Activated naive CD8-positive, alpha-beta T cell (primary cell): Measurements from ENCODE around the gene MYL11.

Experiments used
- H3K27ac Mint-ChIP-seq: one replicate; pipeline ENCODE4 v1.8.0; 2021; ENCODE audit warnings: mixed read lengths
- H3K27me3 Mint-ChIP-seq: one replicate; pipeline ENCODE4 v1.8.0; 2021; ENCODE audit warnings: mixed read lengths
- H3K36me3 Mint-ChIP-seq: one replicate; pipeline ENCODE4 v1.8.0; 2021; ENCODE audit warnings: mixed read lengths
- H3K4me1 Mint-ChIP-seq: one replicate; pipeline ENCODE4 v1.8.0; 2021; ENCODE audit warnings: low read depth, mixed read lengths
- H3K4me3 Mint-ChIP-seq: one replicate; pipeline ENCODE4 v1.8.0; 2021; ENCODE audit warnings: mild to moderate bottlenecking, mixed read lengths
- H3K9me3 Mint-ChIP-seq: one replicate; pipeline ENCODE4 v1.8.0; 2021; ENCODE audit warnings: low read depth, mixed read lengths

The MYL11 gene

DNA sequence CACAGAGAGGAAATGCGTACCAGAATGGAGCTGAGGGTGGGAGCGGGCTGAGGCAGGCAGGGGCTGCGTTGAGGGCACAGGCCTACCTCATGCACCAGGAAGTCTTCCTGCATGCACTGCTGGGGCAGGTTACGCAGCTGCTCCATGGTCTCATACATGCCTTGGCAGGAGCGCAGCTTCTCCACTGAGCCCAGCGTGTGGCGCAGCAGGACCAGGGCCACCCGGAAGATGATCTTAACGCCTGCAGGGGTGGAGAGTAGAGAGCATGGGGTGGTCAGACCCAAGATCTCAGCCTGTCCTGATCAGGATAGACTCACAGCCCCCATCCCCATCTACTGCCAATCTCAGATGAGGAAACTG, 16.0 kb upstream of the MYL11 start:
- Mint-ChIP-seq H3K4me1 (peaks cover 19% of the 10 kb centered on the region), H3K4me3 (no peak overlapping the region), H3K27me3 (no peaks in the 10 kb centered on the region), H3K9me3 (no peaks in the 10 kb centered on the region), H3K36me3 (no peaks in the 10 kb centered on the region), H3K27ac (no peak overlapping the region)

DNA sequence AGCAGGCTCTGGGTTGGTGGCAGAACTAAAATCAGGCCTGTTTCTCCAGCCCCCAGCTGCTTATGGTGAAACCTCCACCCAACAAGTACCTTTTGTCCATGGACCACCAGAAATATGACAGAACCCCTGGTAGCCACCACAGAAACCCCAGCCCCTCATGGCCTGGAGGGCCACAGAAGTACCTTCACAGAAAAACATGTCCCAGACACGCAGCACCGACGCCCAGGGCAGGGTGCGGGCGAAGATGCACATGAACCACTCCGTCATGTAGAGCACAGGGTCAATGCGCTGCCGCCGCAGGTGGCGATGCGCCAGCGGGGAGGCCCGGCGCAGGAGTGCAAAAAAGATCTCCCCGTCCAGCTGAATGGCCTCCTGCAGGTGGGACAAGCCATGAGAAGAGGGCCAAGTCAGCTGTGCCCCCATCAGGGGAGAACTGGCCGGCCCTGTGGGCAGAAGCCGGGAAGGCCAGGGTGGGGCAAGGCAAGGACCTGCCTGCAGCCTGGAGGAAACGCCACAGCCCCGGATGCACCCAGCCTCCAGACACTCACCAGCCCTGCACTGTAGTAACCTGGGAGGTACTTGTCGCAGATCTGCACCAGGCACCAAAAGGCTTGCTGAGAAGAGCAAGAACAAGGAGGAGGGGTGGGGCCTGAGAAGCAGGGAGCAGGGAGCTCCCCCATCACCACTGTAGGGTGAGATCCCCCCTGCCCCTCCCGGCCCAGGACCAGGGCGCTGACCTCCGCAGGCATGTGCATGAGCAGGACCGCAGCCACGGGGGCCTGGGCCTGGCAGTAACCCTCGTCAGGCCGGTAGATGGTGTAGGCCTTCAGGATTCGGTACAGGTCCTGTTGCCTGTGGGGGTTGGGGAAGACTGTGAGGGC, 15.4 kb upstream of the MYL11 start:
- H3K27ac Mint-ChIP-seq = no peak overlapping the region
- peaks cover 18% of the 10 kb centered on the region for H3K4me1 Mint-ChIP-seq
- H3K27me3 Mint-ChIP-seq = no peaks in the 10 kb centered on the region
- H3K9me3 Mint-ChIP-seq = no peaks in the 10 kb centered on the region
- no peak overlapping the region for H3K4me3 Mint-ChIP-seq
- H3K36me3 Mint-ChIP-seq = no peaks in the 10 kb centered on the region

DNA sequence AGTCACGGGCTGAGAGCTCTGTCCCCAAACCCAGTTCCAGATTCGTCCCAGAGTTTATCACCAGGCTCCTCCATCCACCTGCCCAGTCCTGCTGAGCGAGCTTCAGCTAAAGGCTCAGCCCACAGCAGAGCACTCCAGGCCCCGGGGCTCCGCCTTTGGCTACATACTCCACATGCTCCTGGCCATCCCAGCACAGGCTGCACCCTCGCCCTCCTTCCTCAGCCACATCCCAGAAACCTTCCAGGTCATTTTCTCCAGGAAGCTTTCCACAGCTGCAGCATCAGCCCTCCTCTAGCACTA, 14.8 kb upstream of the MYL11 start:
- Mint-ChIP-seq H3K9me3 (no peaks in the 10 kb centered on the region), H3K4me3 (no peak overlapping the region), H3K27me3 (no peaks in the 10 kb centered on the region), H3K27ac (no peak overlapping the region), H3K4me1 (peaks cover 13% of the 10 kb centered on the region), H3K36me3 (no peaks in the 10 kb centered on the region)

DNA sequence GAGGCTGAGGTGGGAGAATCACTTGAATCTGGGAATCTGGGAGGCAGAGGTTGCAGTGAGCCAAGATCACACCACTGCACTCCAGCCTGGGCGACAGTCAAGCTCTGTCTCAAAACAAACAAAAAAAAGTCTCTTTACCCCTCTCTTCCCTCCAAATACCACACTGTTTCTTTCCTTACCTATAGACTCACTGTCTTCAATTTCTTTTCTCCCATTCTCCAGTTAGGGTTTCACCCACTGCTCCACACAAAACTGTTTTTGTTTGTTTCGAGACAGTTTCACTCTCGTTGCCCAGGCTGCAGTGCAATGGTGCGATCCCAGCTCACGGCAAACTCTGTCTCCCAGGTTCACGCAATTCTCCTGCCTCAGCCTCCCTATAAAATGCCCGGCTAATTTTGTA, 13.4 kb upstream of the MYL11 start:
- H3K4me1 Mint-ChIP-seq = peaks cover 10% of the 10 kb centered on the region
- no peak overlapping the region for H3K4me3 Mint-ChIP-seq

DNA sequence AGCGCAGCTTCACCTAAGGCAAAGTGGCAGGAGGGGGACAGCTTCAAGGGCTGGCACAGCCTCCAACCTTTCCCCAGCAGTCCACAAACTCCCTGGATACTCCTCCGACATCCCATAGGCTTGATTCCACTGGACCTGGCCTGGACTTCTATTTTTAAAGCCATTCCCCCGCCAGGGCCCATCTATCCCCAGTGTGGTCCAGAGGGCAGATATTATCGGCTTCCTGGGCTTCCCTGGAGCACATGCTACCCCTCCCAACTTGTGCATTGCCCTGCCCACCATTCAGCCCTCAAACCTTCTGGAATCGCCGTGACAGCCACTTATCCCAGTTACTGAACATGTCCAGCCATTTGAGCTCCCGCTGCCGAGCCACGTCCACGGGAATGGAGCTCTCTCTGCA, 9.4 kb upstream of the MYL11 start:
- no peaks in the 10 kb centered on the region for H3K36me3 Mint-ChIP-seq
- H3K4me1 Mint-ChIP-seq = peaks cover 33% of the 10 kb centered on the region
- H3K27ac Mint-ChIP-seq = peak overlapping the region; percentile 10

More for the DNA sequence above, 13.4 kb upstream of the MYL11 start:
- Mint-ChIP-seq H3K27ac (no peak overlapping the region), H3K36me3 (no peaks in the 10 kb centered on the region), H3K9me3 (no peaks in the 10 kb centered on the region), H3K27me3 (no peaks in the 10 kb centered on the region)

DNA sequence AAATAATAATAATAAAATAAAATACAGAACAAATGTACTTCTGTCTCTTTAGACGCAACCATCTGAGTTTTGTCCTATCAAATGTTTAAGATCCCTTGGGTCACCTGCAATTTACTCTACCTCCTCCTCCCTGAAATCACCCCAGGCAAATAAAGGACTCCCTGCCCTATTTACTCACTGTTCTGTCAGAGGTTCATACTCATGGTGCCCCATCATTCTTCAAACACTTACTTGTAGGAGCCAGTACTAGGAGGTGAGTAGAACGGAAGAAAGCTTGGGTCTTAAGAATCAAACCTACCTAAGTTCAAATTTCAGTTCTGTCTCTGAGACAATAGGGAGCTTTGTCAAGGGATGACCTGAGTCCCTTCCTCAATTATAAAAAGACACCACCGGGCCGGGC, 8.1 kb upstream of the MYL11 start:
- Mint-ChIP-seq H3K4me3 (peak overlapping the region; percentile 92), H3K27me3 (no peaks in the 10 kb centered on the region), H3K9me3 (no peaks in the 10 kb centered on the region), H3K27ac (peak overlapping the region; percentile 87), H3K4me1 (peaks cover 40% of the 10 kb centered on the region), H3K36me3 (no peaks in the 10 kb centered on the region)

More for the DNA sequence above, 9.4 kb upstream of the MYL11 start:
- H3K9me3 Mint-ChIP-seq = no peaks in the 10 kb centered on the region
- H3K27me3 Mint-ChIP-seq = no peaks in the 10 kb centered on the region
- no peak overlapping the region for H3K4me3 Mint-ChIP-seq

DNA sequence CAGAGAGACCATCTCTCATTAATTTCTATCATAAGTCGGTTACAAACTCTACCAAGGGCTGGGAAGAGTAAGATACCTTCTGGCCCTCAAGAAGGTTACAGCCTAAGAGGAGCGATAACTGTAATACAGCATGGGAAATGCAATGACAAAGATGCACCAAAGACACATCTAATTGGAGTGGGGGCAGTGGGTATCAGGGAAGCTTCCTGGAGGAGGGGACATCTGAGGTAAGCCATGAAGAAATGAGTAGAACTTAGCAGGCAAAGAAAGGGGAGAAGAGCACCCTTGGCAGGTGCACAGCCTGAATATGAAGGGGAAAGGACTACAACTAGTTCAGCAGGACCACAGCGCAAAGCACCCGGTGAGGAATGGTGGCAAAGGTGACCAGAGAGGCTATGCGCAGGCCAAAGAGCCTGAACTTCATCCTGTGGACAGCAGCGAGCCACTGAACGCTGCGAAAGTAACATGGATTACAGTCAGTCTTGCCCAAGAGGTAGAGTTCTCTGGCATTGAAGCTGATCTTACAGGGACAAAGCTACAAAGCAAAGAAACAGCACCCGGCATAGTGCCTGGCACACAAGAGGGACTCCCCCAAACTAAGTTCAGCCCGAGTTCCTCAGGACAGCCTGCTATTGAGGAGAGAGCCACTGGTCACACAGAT, 7.1 kb upstream of the MYL11 start:
- H3K4me3 Mint-ChIP-seq = peak overlapping the region; percentile 92
- H3K9me3 Mint-ChIP-seq = no peaks in the 10 kb centered on the region
- H3K4me1 Mint-ChIP-seq = peaks cover 46% of the 10 kb centered on the region
- H3K27me3 Mint-ChIP-seq = no peaks in the 10 kb centered on the region
- peak overlapping the region; percentile 87 for H3K27ac Mint-ChIP-seq
- H3K36me3 Mint-ChIP-seq = no peaks in the 10 kb centered on the region

DNA sequence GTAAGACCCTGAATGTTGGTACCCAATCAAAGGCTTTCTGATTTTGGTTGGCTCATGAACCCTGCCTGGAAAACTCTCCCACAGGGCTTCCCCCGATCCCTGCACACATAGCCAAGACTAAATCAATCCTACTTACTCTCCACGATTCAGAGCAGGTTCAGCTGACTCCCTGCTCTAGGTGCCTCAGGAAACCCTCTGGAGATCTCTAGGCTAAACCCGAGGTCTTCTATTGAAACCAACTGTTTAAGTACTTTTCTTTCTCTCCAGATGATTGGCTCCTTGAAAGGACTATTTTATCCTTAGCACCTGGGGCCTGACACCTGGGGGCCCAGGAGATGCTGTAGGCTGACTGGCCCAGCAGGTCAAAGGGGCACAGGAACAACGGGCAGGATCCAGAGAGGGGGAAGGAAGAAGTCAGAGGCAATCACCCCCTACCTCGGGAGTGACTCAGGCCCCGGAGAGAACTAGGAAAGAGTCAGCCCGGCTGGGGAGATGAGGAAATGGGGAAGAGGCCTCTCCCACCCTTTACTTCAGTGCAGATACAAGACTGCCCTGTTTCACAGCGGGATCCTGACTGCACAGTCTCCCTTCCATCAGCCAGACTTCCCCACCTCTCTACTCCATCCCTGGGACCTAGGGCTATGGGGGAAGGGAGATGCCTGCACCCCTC, 6.3 kb upstream of the MYL11 start:
- no peaks in the 10 kb centered on the region for H3K9me3 Mint-ChIP-seq
- peak overlapping the region; percentile 92 for H3K4me3 Mint-ChIP-seq
- peak overlapping the region; percentile 87 for H3K27ac Mint-ChIP-seq
- H3K36me3 Mint-ChIP-seq = no peaks in the 10 kb centered on the region
- peaks cover 49% of the 10 kb centered on the region for H3K4me1 Mint-ChIP-seq
- no peaks in the 10 kb centered on the region for H3K27me3 Mint-ChIP-seq

DNA sequence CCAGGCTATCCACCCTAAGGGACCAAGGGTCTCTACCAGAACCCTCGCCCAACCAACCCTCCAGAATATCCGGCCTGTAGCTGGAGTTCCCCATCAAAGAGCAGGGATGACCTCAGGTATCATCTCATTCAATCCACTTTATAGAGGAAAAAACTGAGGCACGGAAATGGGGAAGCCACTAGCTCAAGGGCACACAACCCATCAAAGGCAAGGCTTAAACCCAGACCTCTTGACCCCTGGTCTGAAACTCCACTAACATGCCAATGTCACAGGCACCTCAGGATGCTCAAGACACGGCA, 5.9 kb upstream of the MYL11 start:
- peak overlapping the region; percentile 92 for H3K4me3 Mint-ChIP-seq
- H3K27me3 Mint-ChIP-seq = no peaks in the 10 kb centered on the region
- H3K9me3 Mint-ChIP-seq = no peaks in the 10 kb centered on the region
- peaks cover 49% of the 10 kb centered on the region for H3K4me1 Mint-ChIP-seq
- H3K27ac Mint-ChIP-seq = peak overlapping the region; percentile 87
- H3K36me3 Mint-ChIP-seq = no peaks in the 10 kb centered on the region

DNA sequence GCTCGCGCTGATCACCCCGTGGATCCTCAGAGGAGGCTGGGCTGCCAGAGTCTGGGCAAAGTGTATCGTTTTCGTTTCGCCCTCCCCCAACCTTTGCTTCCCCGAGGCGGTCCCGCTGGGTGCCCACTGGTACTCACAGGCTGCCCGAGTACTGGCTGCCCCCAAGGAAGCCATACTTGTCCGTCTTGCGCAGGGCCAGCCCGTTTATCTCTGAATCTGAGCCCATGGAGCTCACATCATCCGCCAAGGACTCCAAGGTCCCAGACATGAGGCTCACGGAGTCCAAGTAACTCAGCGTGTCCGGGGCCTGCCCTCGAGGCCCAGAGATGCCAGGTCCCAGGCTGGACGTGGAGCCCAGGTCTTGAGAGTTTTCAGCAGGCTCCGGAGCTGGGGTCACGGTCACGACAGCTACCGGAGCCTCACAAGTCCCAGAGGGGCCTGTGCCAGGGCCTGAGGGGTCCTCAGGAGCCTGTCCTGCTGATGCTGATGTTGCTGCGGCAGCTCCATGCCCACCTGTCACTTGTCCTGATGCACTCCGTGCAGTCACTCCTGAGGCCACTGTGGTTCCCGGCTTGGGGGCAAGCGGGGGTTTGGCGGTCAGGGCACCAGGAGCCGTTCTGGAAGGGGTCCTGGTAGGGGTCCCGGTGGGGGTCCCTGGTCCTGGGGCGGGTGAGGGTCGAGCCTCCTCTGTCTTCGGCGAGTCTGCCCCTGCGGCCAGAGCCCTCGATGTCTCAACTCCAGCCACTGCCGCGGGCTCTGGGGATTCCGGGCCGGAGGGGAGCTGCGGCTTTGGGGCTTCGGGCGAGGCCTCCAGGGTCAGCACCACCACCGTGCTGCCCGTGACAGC, 5.3 kb upstream of the MYL11 start:
- peak overlapping the region; percentile 87 for H3K27ac Mint-ChIP-seq
- peak overlapping the region; percentile 92 for H3K4me3 Mint-ChIP-seq
- H3K27me3 Mint-ChIP-seq = no peaks in the 10 kb centered on the region
- no peaks in the 10 kb centered on the region for H3K36me3 Mint-ChIP-seq
- H3K4me1 Mint-ChIP-seq = peaks cover 49% of the 10 kb centered on the region
- no peaks in the 10 kb centered on the region for H3K9me3 Mint-ChIP-seq

DNA sequence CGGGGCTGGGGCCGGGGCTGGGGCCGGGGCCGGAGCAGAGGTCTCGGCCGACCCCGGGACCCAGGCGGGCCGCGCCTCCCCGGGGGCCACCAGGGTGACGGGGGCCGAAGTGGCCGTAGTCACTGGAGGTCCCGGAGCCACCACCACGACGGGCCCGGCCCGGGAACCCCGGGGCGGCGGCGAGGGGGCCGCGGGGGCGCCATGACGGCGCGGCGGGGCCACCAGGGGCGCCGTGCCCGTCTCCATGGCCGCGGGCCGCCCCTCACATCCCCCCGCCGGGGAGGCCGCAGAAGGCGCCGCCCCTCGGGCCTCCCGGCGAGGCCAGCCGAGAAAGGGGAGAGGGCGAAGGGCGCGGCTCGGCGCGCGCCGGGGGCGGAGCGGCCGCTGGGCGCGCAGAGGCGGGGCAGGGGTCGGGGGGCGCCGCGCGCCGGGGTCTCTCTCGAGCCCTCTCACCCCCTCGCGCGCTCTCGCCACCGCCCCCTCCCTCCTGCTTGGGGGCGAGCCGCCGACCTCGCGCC, 4.6 kb upstream of the MYL11 start:
- peaks cover 49% of the 10 kb centered on the region for H3K4me1 Mint-ChIP-seq
- peak overlapping the region; percentile 76 for H3K4me3 Mint-ChIP-seq
- H3K27me3 Mint-ChIP-seq = no peaks in the 10 kb centered on the region

DNA sequence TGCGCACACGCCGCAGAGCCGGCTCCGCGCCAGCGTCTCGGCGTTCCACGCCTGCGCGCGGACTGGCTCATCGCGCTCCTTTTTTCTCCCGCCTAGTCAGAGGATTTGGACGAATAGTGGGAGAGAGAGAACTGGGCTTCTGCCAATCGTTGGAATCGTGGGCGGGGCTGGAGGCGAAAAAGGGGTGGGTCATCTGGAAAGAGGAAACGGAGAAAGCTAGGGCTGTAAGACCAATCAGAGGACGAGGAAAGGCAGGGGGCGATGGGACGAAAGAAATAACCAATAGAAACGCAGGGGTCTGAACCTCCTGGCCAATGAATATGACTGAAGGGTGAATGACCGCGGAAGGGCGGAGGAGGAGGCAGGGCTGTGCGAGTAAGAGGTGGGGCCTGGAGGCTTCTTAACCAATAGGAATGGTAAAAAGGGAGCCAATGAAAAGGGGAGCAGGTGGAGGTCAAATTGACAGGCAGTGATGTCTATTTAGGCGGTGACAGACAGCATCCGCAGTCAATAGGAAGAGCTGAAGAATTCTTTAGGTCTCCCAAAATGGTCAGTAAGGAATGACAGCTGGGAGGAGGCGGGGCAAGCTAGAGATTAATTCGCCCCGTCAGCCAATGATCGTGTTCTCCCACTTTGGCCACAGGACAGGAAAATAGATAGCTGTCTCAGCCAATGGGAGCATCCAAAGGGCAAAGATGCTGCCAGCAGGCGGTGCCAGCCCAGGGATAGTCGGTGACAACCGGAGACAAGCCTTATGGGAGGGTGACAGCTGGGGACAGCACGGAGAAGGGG, 4.0 kb upstream of the MYL11 start, which contains the start of gene TBC1D10B:
Gene TBC1D10B, minus strand, starts transcription at position 39 of the 792 bp plus-strand sequence. CDS start 311 bp downstream, outside the sequence.
- peak within 1 kb of the TSS; percentile 91 for H3K27ac Mint-ChIP-seq
- H3K4me3 Mint-ChIP-seq = peak within 1 kb of the TSS; percentile 92
- no peaks in the 10 kb centered on the region for H3K27me3 Mint-ChIP-seq
- no peaks in the 10 kb centered on the region for H3K36me3 Mint-ChIP-seq
- no peaks in the 10 kb centered on the region for H3K9me3 Mint-ChIP-seq
- peaks cover 46% of the 10 kb centered on the region for H3K4me1 Mint-ChIP-seq

More for the DNA sequence above, 4.6 kb upstream of the MYL11 start:
- no peaks in the 10 kb centered on the region for H3K36me3 Mint-ChIP-seq
- no peaks in the 10 kb centered on the region for H3K9me3 Mint-ChIP-seq
- no peak overlapping the region for H3K27ac Mint-ChIP-seq

DNA sequence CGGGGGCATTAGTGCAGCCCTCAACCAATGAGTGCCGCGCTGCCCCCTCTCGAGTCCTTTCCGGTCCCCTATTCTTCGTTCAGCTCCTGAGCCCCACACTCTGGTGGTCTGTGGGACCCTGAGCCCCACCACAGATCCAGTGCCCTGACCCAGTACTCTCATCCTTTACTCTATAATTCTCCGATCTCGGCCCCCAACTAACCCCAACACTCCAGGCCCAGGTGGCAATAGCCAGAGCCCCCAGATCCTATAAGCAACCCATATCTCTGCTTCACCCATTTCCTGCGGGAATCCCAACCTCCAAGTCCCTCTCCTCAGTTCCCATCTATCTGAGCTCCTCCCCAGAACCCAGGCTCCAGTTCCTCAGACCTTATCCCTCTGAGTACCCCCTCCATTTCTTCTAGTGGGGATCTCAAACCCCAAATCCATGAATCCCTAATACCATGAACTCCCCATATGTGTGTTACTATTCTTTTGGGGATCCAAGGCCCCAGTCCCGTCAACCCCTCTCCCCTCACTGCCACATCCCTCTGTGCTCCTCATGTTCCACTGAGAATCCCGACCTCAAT, 3.3 kb upstream of the MYL11 start:
- Mint-ChIP-seq H3K9me3 (no peaks in the 10 kb centered on the region), H3K27ac (peak overlapping the region; percentile 91), H3K4me3 (peak overlapping the region; percentile 76), H3K36me3 (no peaks in the 10 kb centered on the region), H3K27me3 (no peaks in the 10 kb centered on the region), H3K4me1 (peaks cover 44% of the 10 kb centered on the region)
